Fibroblast of skin of left quadriceps (primary cell): ENCODE results near the gene PALS1.

Source experiments
- DNase-seq, 2 experiments: peaks; one replicate each; pipeline ENCODE4 v3.0.0-alpha.2; 2013; ENCODE audit warnings: low read depth in 2 of 2

Gene PALS1

GRCh38 chr14:67241411-67242167, at the start of gene PALS1:
TSS of gene PALS1 (plus strand) at chr14:67241435. CDS start at chr14:67279171, 37,736 bp downstream.
- peak; percentile 34 to 37 for DNase-seq

- no peak for DNase-seq
These were observed 49.4 kb upstream of the PALS1 start for GRCh38 chr14:67191768-67192290.

GRCh38 chr14:67192366-67192765, 48.9 kb upstream of the PALS1 start:
- no peak for DNase-seq

- DNase-seq, result no peak
These were observed 46.0 kb upstream of the PALS1 start for GRCh38 chr14:67195279-67195678.

- DNase-seq, result no peak
These were observed 42.2 kb upstream of the PALS1 start for GRCh38 chr14:67199016-67199415.

- DNase-seq, result no peak
These were observed 33.4 kb upstream of the PALS1 start for GRCh38 chr14:67207810-67208209.

GRCh38 chr14:67218126-67218525, 23.1 kb upstream of the PALS1 start:
- no peak for DNase-seq

- peak; percentile 74 to 75 for DNase-seq
These were observed 19.8 kb upstream of the PALS1 start for GRCh38 chr14:67221248-67221981.

- no peak for DNase-seq
These were observed 19.3 kb upstream of the PALS1 start for GRCh38 chr14:67221982-67222328.

GRCh38 chr14:67225523-67225922, 15.7 kb upstream of the PALS1 start:
- no peak for DNase-seq

- DNase-seq, result no peak
These were observed 12.8 kb upstream of the PALS1 start for GRCh38 chr14:67228325-67228984.

- DNase-seq, result no peak
These were observed 9.2 kb upstream of the PALS1 start for GRCh38 chr14:67232066-67232465.

GRCh38 chr14:67232621-67233020, 8.6 kb upstream of the PALS1 start:
- no peak for DNase-seq

GRCh38 chr14:67237591-67237990, 3.6 kb upstream of the PALS1 start:
- no peak for DNase-seq

- DNase-seq, result no peak
These were observed 1.7 kb upstream of the PALS1 start for GRCh38 chr14:67239582-67239981.

GRCh38 chr14:67240168-67240932, 885 bp upstream of the PALS1 start:
- no peak for DNase-seq

GRCh38 chr14:67240978-67241410, 241 bp upstream of the PALS1 start:
- peak; percentile 95 for DNase-seq

GRCh38 chr14:67242168-67242420, 859 bp downstream of the PALS1 start:
- no peak for DNase-seq

- DNase-seq, result no peak
These were observed 3.9 kb downstream of the PALS1 start for GRCh38 chr14:67245104-67245503.

GRCh38 chr14:67251573-67252226, 10.5 kb downstream of the PALS1 start:
- no peak for DNase-seq

- DNase-seq, result no peak
These were observed 11.9 kb downstream of the PALS1 start for GRCh38 chr14:67253076-67253635.
